Parathyroid adenoma (tissue), 2 donors: ENCODE measurements around the gene CTNND2.

ENCODE experiments used
- H2AFZ ChIP-seq: fragments of 300-600 bp; sonication (generic); one replicate; pipeline ENCODE4 v1.7.0; 2017; ENCODE audit warnings: antibody characterized with exemption, mild to moderate bottlenecking
- H3K27ac ChIP-seq: fragments of 300-600 bp; sonication (generic); one replicate; pipeline ENCODE4 v1.7.0; 2017
- H3K27me3 ChIP-seq: fragments of 300-600 bp; sonication (generic); one replicate; pipeline ENCODE4 v1.7.0; 2017; ENCODE audit warnings: low read length; ENCODE audit not compliant: control insufficient read depth, insufficient read depth
- H3K36me3 ChIP-seq: fragments of 300-600 bp; sonication (generic); one replicate; pipeline ENCODE4 v1.7.0; 2017; ENCODE audit warnings: low read length; ENCODE audit not compliant: control insufficient read depth, insufficient read depth
- H3K4me1 ChIP-seq: fragments of 300-600 bp; sonication (generic); one replicate; pipeline ENCODE4 v1.7.0; 2017; ENCODE audit warnings: control low read depth
- H3K4me2 ChIP-seq: fragments of 300-600 bp; sonication (generic); one replicate; pipeline ENCODE4 v1.7.0; 2017; ENCODE audit warnings: low read length
- H3K4me3 ChIP-seq: fragments of 300-600 bp; sonication (generic); one replicate; pipeline ENCODE4 v1.7.0; 2017; ENCODE audit warnings: low read depth, low read length
- H3K79me2 ChIP-seq: fragments of 300-600 bp; sonication (generic); one replicate; pipeline ENCODE4 v1.7.0; 2017; ENCODE audit warnings: control low read depth
- H3K9ac ChIP-seq: fragments of 300-600 bp; sonication (generic); one replicate; pipeline ENCODE4 v1.7.0; 2017; ENCODE audit warnings: mild to moderate bottlenecking
- H3K9me3 ChIP-seq: fragments of 300-600 bp; sonication (generic); one replicate; pipeline ENCODE4 v1.7.0; 2017; ENCODE audit warnings: low read length; ENCODE audit not compliant: control insufficient read depth
- CTCF ChIP-seq: fragments of 300-600 bp; sonication (generic); IDR thresholded peaks from one replicate; pipeline ENCODE4 v1.7.0; 2017; ENCODE audit warnings: antibody characterized with exemption, mild to moderate bottlenecking
- donor health status: primary hyperparathyroidism.

CTNND2 gene

DNA sequence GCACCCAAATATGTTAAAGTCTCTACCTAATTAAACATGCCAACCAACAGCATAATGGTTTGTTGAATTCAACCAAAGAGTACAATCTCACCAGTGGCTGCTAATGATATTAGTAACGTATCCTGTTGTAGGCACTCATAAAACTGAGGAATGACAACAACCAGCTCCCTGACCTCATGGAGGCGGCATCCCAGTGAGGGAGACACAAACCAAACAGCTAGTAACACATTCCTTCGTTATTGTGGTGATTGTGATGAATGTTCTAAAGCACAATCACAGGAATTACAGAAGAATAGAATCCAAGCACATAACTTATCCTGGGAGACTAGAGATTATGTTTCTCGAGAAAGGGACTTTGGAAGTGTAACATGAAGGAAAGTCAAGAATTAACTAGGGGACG is 224.6 kb downstream of the CTNND2 start:
- Histone ChIP-seq H3K9me3 (no peaks in the 10 kb centered on the region), H2AFZ (no peak overlapping the region)

GRCh38 chr5:11675184-11675583 is 229.1 kb downstream of the CTNND2 start:
- H2AFZ ChIP-seq = no peak overlapping the region
- no peaks in the 10 kb centered on the region for H3K36me3 ChIP-seq
- TF ChIP-seq CTCF = no peak

More for the DNA sequence above, 224.6 kb downstream of the CTNND2 start:
- H3K36me3 ChIP-seq = no peaks in the 10 kb centered on the region
- H3K27ac ChIP-seq = no peak overlapping the region
- no peak overlapping the region for H3K9ac ChIP-seq
- no peak for TF ChIP-seq CTCF
- no peaks in the 10 kb centered on the region for H3K4me1 ChIP-seq
- H3K4me2 ChIP-seq = no peak overlapping the region
- H3K27me3 ChIP-seq = no peaks in the 10 kb centered on the region
- no peaks in the 10 kb centered on the region for H3K79me2 ChIP-seq
- no peak overlapping the region for H3K4me3 ChIP-seq

GRCh38 chr5:11672385-11673085 is 231.7 kb downstream of the CTNND2 start:
- Histone ChIP-seq H3K4me3 (no peak overlapping the region), H3K9me3 (no peaks in the 10 kb centered on the region), H3K27ac (no peak overlapping the region), H2AFZ (no peak overlapping the region), H3K79me2 (no peaks in the 10 kb centered on the region), H3K4me2 (no peak overlapping the region), H3K36me3 (no peaks in the 10 kb centered on the region), H3K27me3 (no peaks in the 10 kb centered on the region), H3K4me1 (no peaks in the 10 kb centered on the region), H3K9ac (no peak overlapping the region)
- TF ChIP-seq CTCF = no peak

More at GRCh38 chr5:11675184-11675583, 229.1 kb downstream of the CTNND2 start:
- Histone ChIP-seq H3K9me3 (no peaks in the 10 kb centered on the region), H3K9ac (no peak overlapping the region), H3K27me3 (no peaks in the 10 kb centered on the region), H3K4me1 (no peaks in the 10 kb centered on the region), H3K4me2 (no peak overlapping the region), H3K4me3 (no peak overlapping the region), H3K27ac (no peak overlapping the region), H3K79me2 (no peaks in the 10 kb centered on the region)

GRCh38 chr5:11658376-11658775 is 245.9 kb downstream of the CTNND2 start:
- H3K4me3 ChIP-seq = no peak overlapping the region
- H3K27ac ChIP-seq = no peak overlapping the region
- H3K9me3 ChIP-seq = no peaks in the 10 kb centered on the region
- no peaks in the 10 kb centered on the region for H3K36me3 ChIP-seq
- no peaks in the 10 kb centered on the region for H3K79me2 ChIP-seq
- no peak overlapping the region for H3K9ac ChIP-seq
- H3K27me3 ChIP-seq = no peaks in the 10 kb centered on the region
- no peak overlapping the region for H3K4me2 ChIP-seq
- no peak for TF ChIP-seq CTCF
- no peak overlapping the region for H2AFZ ChIP-seq
- H3K4me1 ChIP-seq = no peaks in the 10 kb centered on the region

GRCh38 chr5:11656916-11657315 is 247.3 kb downstream of the CTNND2 start:
- H3K9me3 ChIP-seq = no peaks in the 10 kb centered on the region
- H3K9ac ChIP-seq = no peak overlapping the region
- no peaks in the 10 kb centered on the region for H3K4me1 ChIP-seq
- H3K79me2 ChIP-seq = no peaks in the 10 kb centered on the region
- no peak overlapping the region for H3K27ac ChIP-seq
- no peaks in the 10 kb centered on the region for H3K36me3 ChIP-seq
- H3K27me3 ChIP-seq = no peaks in the 10 kb centered on the region
- no peak for TF ChIP-seq CTCF
- no peak overlapping the region for H3K4me3 ChIP-seq
- H2AFZ ChIP-seq = no peak overlapping the region
- no peak overlapping the region for H3K4me2 ChIP-seq
